Spleen (tissue), 11 donors: ENCODE results near the gene NDUFB11. TPM values are rescaled to one million over a fixed set of nuclear protein-coding genes. Genes with fewer than 3 reads are reported as not detected.

ENCODE experiments used
- DNase-seq: peaks from one replicate; pipeline ENCODE4 v3.0.0-alpha.2; 2020
- H3K27ac ChIP-seq, 8 donors: fragments of 200-600 bp; sonication (generic) in 7 of 8; 1 replicate in 4 of 8; 2 replicates in 4 of 8; pipeline versions ENCODE4 v1.5.0 to v1.8.0; 2016 to 2021; ENCODE audit warnings: inconsistent platforms in 4 of 8, mild to moderate bottlenecking in 4 of 8, moderate library complexity in 1 of 8
- H3K27me3 ChIP-seq, 7 donors: fragments of 200-600 bp; sonication (generic) in 6 of 7; replicated peaks in 1 of 7; 1 replicate in 4 of 7; 2 replicates in 3 of 7; pipeline versions ENCODE4 v1.5.0 to v1.8.0; 2016 to 2021; ENCODE audit warnings: inconsistent platforms in 3 of 7, mild to moderate bottlenecking in 1 of 7
- H3K36me3 ChIP-seq, 6 donors: fragments of 200-600 bp; sonication (generic) in 5 of 6; 1 replicate in 4 of 6; 2 replicates in 2 of 6; pipeline versions ENCODE4 v1.5.0 to v1.8.0; 2016 to 2021; ENCODE audit warnings: inconsistent platforms in 2 of 6
- H3K4me1 ChIP-seq, 6 donors: fragments of 200-600 bp; sonication (generic) in 5 of 6; 1 replicate in 3 of 6; 2 replicates in 3 of 6; pipeline versions ENCODE4 v1.5.0 to v1.8.0; 2016 to 2021; ENCODE audit warnings: inconsistent platforms in 3 of 6
- H3K4me3 ChIP-seq, 8 donors: fragments of 200-600 bp; sonication (generic) in 7 of 8; 1 replicate in 4 of 8; 2 replicates in 4 of 8; pipeline versions ENCODE4 v1.5.0 to v1.8.0; 2016 to 2021; ENCODE audit warnings: inconsistent platforms in 4 of 8, mild to moderate bottlenecking in 4 of 8, moderate library complexity in 2 of 8
- H3K9me3 ChIP-seq, 8 donors: fragments of 200-600 bp; sonication (generic) in 7 of 8; 1 replicate in 4 of 8; 2 replicates in 4 of 8; pipeline versions ENCODE4 v1.5.0 to v1.8.0; 2016 to 2021; ENCODE audit warnings: inconsistent platforms in 4 of 8
- POLR2A ChIP-seq, 3 donors: fragments of 450-650 bp; IDR thresholded peaks; one replicate each; pipeline ENCODE4 v1.5.1; 2017; ENCODE audit warnings: antibody characterized with exemption in 3 of 3, mild to moderate bottlenecking in 1 of 3
- POLR2AphosphoS5 ChIP-seq, 3 donors: sonication (generic); formaldehyde crosslinking; IDR thresholded peaks; one replicate each; pipeline ENCODE4 v1.5.1; 2017; ENCODE audit warnings: antibody characterized with exemption in 3 of 3
- WGBS, 5 donors: extraction: QIAGEN DNeasy Blood & Tissue Kit in 3 of 5; methylation state at CpG; one replicate each; pipeline versions ENCODE4 v1.1.5 to v1.1.7; 2013 to 2018; 5-methylcytosine and 5-hydroxymethylcytosine counted together
- intact Hi-C: fragments of 100-400 bp; cut with DNase I; formaldehyde crosslinking; loops from one replicate; pipeline ENCODE4 v1.15.0; 2023; ENCODE audit warnings: low total_unique reads
- polyA plus RNA-seq, 3 donors: library from polyadenylated mRNA; stranded (reverse); fragments of 200-250 nt; gene quantifications; one replicate each; pipeline ENCODE4 v1.2.1, GENCODE V29; 2013
- total RNA-seq, 7 donors: library from RNA; depleted of rRNA in 3 of 7; stranded (reverse); fragments of >200 nt in 3 of 7; fragmentation: NEBNext Ultra II Directional in 4 of 7; extraction: Animal tissue kit (Norgen Biotek cat#: 25700) in 4 of 7; gene quantifications; one replicate each; pipeline versions ENCODE4 v1.1.0 to v1.2.1, GENCODE V29; 2016 to 2021
- TF ChIP-seq, protein P1 (sequence below), 11 experiments: fragments of 200-600 bp in 7 of 11; fragments of 450-650 bp in 4 of 11; sonication (generic) in 4 of 11; IDR thresholded peaks in 8 of 11; conservative IDR thresholded peaks in 3 of 11; 1 replicate in 7 of 11; 2 replicates in 4 of 11; pipeline versions ENCODE4 v1.4.0 to v1.8.0; 2016 to 2021; ENCODE audit warnings: antibody characterized with exemption in 11 of 11, inconsistent platforms in 4 of 11, mild to moderate bottlenecking in 1 of 11
- donor health status: healthy with polysubstance abuse.
- donor health status: DM: no; HTN: no; CAD: no; lungs with moderate emphysema.
- donor health status: DM: no; HTN: no; CAD: no.
- donor health status: Bipolar disorder and iron deficiency.
- donor health status: healthy.
- donor health status: DM: no; HTN: no; CAD: no.
- donor health status: DM: yes; HTN: yes; CAD: no.

The NDUFB11 gene
- total and polyA plus RNA-seq, 10 donors: 42.7 to 88.7 (median 53.2) TPM

GRCh38 chrX:47191331-47191730, 46.8 kb upstream of the NDUFB11 start:
- H3K4me1 ChIP-seq: peaks cover 16 to 55% (median 42%) of the 10 kb centered on the region in 6 donors
- no peaks in the 10 kb centered on the region for H3K9me3 ChIP-seq
- H3K27ac ChIP-seq: peak overlapping the region; percentile 22 to 97 (median 80)
- H3K4me3 ChIP-seq: peak overlapping the region; percentile 33 to 94 (median 48)
- intact Hi-C loops: loop anchor here (5.0 to 10.0 kb wide), 2 partner anchors 191 to 333 kb away; no protein-coding TSS in a partner anchor
- H3K36me3 ChIP-seq: peaks cover 0 to 11% (median 3%) of the 10 kb centered on the region in 6 donors
- TF ChIP-seq POLR2AphosphoS5 (IDR thresholded peaks at IDR 0.05) (peak in 1 of 3 donors; percentile 29), POLR2A (IDR thresholded peaks at IDR 0.05) (no peak)
- 0 to 44% (median 3%) methylated on average over 3 to 26 of the region's 26 CpGs for WGBS, 5 donors
- H3K27me3 ChIP-seq: peaks cover 0 to 13% (median 0%) of the 10 kb centered on the region in 7 donors
- peak; percentile 82 for DNase-seq

GRCh38 chrX:47190445-47191269, 46.2 kb upstream of the NDUFB11 start:
- peaks cover 9 to 48% (median 35%) of the 10 kb centered on the region in 6 donors for H3K4me1 ChIP-seq
- intact Hi-C loops: loop anchor here (5.0 to 10.0 kb wide), 2 partner anchors 192 to 334 kb away; no protein-coding TSS in a partner anchor
- peaks cover 0 to 18% (median 9%) of the 10 kb centered on the region in 6 donors for H3K36me3 ChIP-seq
- peak; percentile 95 for DNase-seq
- H3K27me3 ChIP-seq: peaks cover 0 to 13% (median 0%) of the 10 kb centered on the region in 7 donors
- no peaks in the 10 kb centered on the region for H3K9me3 ChIP-seq
- peak overlapping the region; percentile 33 to 94 (median 48) for H3K4me3 ChIP-seq
- peak overlapping the region; percentile 22 to 97 (median 80) for H3K27ac ChIP-seq
- WGBS, 5 donors: 2 to 23% (median 4%) methylated on average over 15 to 40 of the region's 40 CpGs
- TF ChIP-seq, protein P1, sequence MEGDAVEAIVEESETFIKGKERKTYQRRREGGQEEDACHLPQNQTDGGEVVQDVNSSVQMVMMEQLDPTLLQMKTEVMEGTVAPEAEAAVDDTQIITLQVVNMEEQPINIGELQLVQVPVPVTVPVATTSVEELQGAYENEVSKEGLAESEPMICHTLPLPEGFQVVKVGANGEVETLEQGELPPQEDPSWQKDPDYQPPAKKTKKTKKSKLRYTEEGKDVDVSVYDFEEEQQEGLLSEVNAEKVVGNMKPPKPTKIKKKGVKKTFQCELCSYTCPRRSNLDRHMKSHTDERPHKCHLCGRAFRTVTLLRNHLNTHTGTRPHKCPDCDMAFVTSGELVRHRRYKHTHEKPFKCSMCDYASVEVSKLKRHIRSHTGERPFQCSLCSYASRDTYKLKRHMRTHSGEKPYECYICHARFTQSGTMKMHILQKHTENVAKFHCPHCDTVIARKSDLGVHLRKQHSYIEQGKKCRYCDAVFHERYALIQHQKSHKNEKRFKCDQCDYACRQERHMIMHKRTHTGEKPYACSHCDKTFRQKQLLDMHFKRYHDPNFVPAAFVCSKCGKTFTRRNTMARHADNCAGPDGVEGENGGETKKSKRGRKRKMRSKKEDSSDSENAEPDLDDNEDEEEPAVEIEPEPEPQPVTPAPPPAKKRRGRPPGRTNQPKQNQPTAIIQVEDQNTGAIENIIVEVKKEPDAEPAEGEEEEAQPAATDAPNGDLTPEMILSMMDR (IDR thresholded peaks at IDR 0.05 in 8 of 11, conservative IDR thresholded peaks at IDR 0.05 in 3 of 11): no peak
- TF ChIP-seq POLR2A (IDR thresholded peaks at IDR 0.05) (peak in 1 of 3 donors; percentile 67), POLR2AphosphoS5 (IDR thresholded peaks at IDR 0.05) (peak; percentile 88 to 96 (median 94))

DNA sequence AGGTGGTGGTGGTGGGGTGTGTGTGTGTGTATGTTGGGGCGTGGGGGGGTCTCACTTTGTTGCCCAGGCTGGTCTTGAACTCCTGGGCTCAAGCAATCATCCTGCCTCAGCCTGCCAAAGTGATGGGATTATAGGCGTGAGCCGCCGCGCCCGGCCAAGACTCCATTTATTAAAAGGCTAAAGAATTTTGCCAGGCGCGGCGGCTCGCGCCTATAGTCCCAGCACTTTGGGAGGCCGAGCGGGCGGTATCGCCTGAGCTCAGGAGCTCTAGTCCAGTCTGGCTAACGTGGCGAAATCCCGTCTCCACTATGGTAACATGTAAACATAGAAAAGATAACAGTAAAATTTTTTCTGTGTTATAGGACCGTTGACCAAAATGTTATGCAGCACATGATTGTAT, 45.4 kb upstream of the NDUFB11 start:
- WGBS, 5 donors: 80 to 92% (median 82%) methylated on average over 10 to 19 of the region's 19 CpGs
- peaks cover 0 to 25% (median 17%) of the 10 kb centered on the region in 6 donors for H3K36me3 ChIP-seq
- intact Hi-C loops: loop anchor here (5.0 to 10.0 kb wide), 2 partner anchors 192 to 335 kb away; no protein-coding TSS in a partner anchor
- H3K27me3 ChIP-seq: peaks cover 0 to 13% (median 0%) of the 10 kb centered on the region in 7 donors
- H3K9me3 ChIP-seq: no peaks in the 10 kb centered on the region
- TF ChIP-seq, protein P1 (IDR thresholded peaks at IDR 0.05 in 8 of 11, conservative IDR thresholded peaks at IDR 0.05 in 3 of 11): no peak
- no peak for TF ChIP-seq POLR2AphosphoS5 (IDR thresholded peaks at IDR 0.05)
- H3K4me1 ChIP-seq: peaks cover 5 to 41% (median 28%) of the 10 kb centered on the region in 6 donors
- DNase-seq: peak; percentile 76
- no peak overlapping the region for H3K27ac ChIP-seq
- no peak overlapping the region for H3K4me3 ChIP-seq

DNA sequence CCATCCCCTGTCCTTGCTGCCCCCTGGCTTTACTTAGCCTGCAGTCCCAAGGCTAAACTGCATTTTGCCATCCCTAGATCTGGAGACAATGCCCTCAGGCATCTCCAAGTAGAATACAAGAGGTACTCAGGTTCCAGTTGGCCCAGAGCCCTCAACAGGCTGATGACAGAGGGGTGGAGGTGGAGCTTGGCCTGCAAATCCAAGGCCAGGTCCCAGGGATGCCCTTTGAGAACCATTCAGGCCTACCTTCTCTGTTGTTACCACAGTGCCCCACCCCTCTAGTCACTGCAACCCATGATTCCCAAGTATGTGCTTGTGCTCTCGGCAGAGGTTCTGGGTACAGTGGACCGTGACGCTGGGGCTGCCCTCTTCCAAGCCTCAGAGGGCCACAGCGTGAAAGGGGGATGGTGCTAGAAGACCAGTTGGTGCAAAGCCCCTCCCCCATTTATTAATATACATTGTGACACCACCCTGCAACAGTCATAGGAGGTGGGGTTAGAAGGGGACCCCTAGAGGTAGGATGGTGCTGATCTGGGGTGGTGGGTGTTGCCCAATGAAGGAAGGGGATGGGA, 42.7 kb upstream of the NDUFB11 start:
- no peak overlapping the region for H3K4me3 ChIP-seq
- WGBS, 5 donors: 61 to 90% (median 84%) methylated on average over 2 to 4 of the region's 4 CpGs; no CpG with 5 or more reads in 1 of the 5 donors
- peaks cover 0 to 13% (median 0%) of the 10 kb centered on the region in 7 donors for H3K27me3 ChIP-seq
- H3K27ac ChIP-seq: no peak overlapping the region
- intact Hi-C loops: no loop called here
- DNase-seq: peak; percentile 51
- H3K4me1 ChIP-seq: peaks cover 0 to 21% (median 8%) of the 10 kb centered on the region in 6 donors
- H3K36me3 ChIP-seq: peaks cover 0 to 52% (median 35%) of the 10 kb centered on the region in 6 donors
- no peak for TF ChIP-seq POLR2A (IDR thresholded peaks at IDR 0.05)
- TF ChIP-seq, protein P1 (IDR thresholded peaks at IDR 0.05 in 8 of 11, conservative IDR thresholded peaks at IDR 0.05 in 3 of 11): no peak
- peak in 1 of 3 donors; percentile 6 for TF ChIP-seq POLR2AphosphoS5 (IDR thresholded peaks at IDR 0.05)
- H3K9me3 ChIP-seq: no peaks in the 10 kb centered on the region
